ENCODE results near the gene USP6NL.

Gene USP6NL

GRCh38 chr10:11472158-11472753 lies 139.2 kb downstream of the USP6NL start:
- H3K27me3 ChIP-seq (ENCODE audit: low read depth, low read length), result no peaks in the 10 kb centered on the region

GRCh38 chr10:11469575-11470391 lies 141.7 kb downstream of the USP6NL start:
- Histone ChIP-seq H3K27ac (ENCODE audit: low read length) (no peak overlapping the region), H3K4me1 (ENCODE audit: control insufficient read depth in 1 of 2, insufficient read depth in 2 of 2, low read length in 2 of 2) (no peaks in the 10 kb centered on the region), H3K4me3 (ENCODE audit: low read depth in 1 of 2, low read length in 2 of 2) (no peak overlapping the region), H3K27me3 (ENCODE audit: low read depth, low read length) (no peaks in the 10 kb centered on the region), H3K9me3 (ENCODE audit: control insufficient read depth in 1 of 2, low read length in 2 of 2) (no peaks in the 10 kb centered on the region), H3K36me3 (ENCODE audit: control insufficient read depth in 1 of 2, insufficient read depth in 2 of 2, low read length in 2 of 2) (peaks cover 0 to 3% of the 10 kb centered on the region in 2 donors)

More at GRCh38 chr10:11472158-11472753, 139.2 kb downstream of the USP6NL start:
- Histone ChIP-seq H3K27ac (ENCODE audit: low read length) (no peak overlapping the region), H3K4me3 (ENCODE audit: low read depth in 1 of 2, low read length in 2 of 2) (no peak overlapping the region), H3K9me3 (ENCODE audit: control insufficient read depth in 1 of 2, low read length in 2 of 2) (no peaks in the 10 kb centered on the region), H3K36me3 (ENCODE audit: control insufficient read depth in 1 of 2, insufficient read depth in 2 of 2, low read length in 2 of 2) (peaks cover 0 to 3% of the 10 kb centered on the region in 2 donors), H3K4me1 (ENCODE audit: control insufficient read depth in 1 of 2, insufficient read depth in 2 of 2, low read length in 2 of 2) (peaks cover 0 to 4% of the 10 kb centered on the region in 2 donors)

DNA sequence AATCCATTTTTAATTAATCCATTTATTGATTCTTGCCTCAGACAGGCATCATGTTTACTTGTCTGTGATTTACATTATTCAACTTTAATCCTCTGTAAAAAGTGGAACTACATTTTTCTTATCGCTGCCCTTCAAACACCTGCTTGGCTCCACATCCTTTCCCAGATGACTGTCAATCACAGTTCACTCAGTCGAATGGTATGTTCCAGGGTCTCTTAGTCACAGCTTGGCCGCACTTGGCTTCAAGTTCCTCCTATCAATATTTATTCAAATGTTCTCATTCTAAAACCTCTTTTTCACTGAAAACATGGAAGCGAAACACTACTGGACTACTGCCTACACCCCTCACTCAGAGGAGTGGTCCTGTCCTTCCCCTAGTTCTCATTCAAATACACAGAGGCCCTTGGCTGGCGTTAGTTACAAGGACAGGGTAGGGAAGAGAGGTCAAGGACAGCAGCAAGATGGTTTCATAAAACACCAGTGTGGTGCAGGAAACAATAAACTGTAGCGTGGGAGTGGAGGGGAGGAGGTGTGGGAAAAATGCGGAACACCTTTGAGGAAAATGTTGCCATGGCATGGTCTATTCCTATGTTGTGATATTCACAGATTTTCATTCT lies 143.2 kb downstream of the USP6NL start:
- Histone ChIP-seq H3K4me1 (ENCODE audit: control insufficient read depth in 1 of 2, insufficient read depth in 2 of 2, low read length in 2 of 2) (no peaks in the 10 kb centered on the region), H3K9me3 (ENCODE audit: control insufficient read depth in 1 of 2, low read length in 2 of 2) (no peaks in the 10 kb centered on the region), H3K27ac (ENCODE audit: low read length) (no peak overlapping the region), H3K4me3 (ENCODE audit: low read depth in 1 of 2, low read length in 2 of 2) (no peak overlapping the region), H3K27me3 (ENCODE audit: low read depth, low read length) (no peaks in the 10 kb centered on the region), H3K36me3 (ENCODE audit: control insufficient read depth in 1 of 2, insufficient read depth in 2 of 2, low read length in 2 of 2) (peaks cover 0 to 4% of the 10 kb centered on the region in 2 donors)

DNA sequence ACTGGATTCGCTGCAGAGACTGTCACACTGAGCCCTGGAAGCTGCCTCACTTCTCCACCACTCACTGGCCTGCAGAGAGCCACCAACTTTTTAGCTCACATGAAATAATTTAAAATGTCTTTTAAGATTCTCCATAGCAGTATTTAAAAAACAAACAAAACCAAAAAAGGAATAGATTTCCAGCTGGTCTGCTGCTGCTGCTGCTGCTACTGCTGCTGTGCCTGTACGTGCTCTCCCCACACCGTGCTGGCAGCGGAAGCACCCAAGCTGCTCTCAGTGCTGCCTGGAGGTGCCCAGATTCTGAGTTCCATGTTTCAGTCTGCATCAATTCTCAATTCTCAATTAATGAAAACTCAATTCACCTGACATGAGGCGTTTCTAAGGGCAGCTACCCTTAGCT lies 146.0 kb downstream of the USP6NL start:
- H3K27me3 ChIP-seq (ENCODE audit: low read depth, low read length), result no peaks in the 10 kb centered on the region
- H3K27ac ChIP-seq (ENCODE audit: low read length), result no peak overlapping the region
- no peaks in the 10 kb centered on the region for H3K4me1 ChIP-seq (ENCODE audit: control insufficient read depth in 1 of 2, insufficient read depth in 2 of 2, low read length in 2 of 2)
- H3K9me3 ChIP-seq (ENCODE audit: control insufficient read depth in 1 of 2, low read length in 2 of 2), result no peaks in the 10 kb centered on the region
- peaks cover 9 to 21% of the 10 kb centered on the region in 2 donors for H3K36me3 ChIP-seq (ENCODE audit: control insufficient read depth in 1 of 2, insufficient read depth in 2 of 2, low read length in 2 of 2)
- no peak overlapping the region for H3K4me3 ChIP-seq (ENCODE audit: low read depth in 1 of 2, low read length in 2 of 2)

- Histone ChIP-seq H3K27me3 (ENCODE audit: low read depth, low read length) (no peaks in the 10 kb centered on the region), H3K27ac (ENCODE audit: low read length) (no peak overlapping the region), H3K9me3 (ENCODE audit: control insufficient read depth in 1 of 2, low read length in 2 of 2) (no peaks in the 10 kb centered on the region), H3K4me3 (ENCODE audit: low read depth in 1 of 2, low read length in 2 of 2) (no peak overlapping the region), H3K36me3 (ENCODE audit: control insufficient read depth in 1 of 2, insufficient read depth in 2 of 2, low read length in 2 of 2) (peaks cover 9 to 21% of the 10 kb centered on the region in 2 donors), H3K4me1 (ENCODE audit: control insufficient read depth in 1 of 2, insufficient read depth in 2 of 2, low read length in 2 of 2) (no peaks in the 10 kb centered on the region)
Observed at GRCh38 chr10:11463111-11463510, 148.3 kb downstream of the USP6NL start.

- Histone ChIP-seq H3K9me3 (ENCODE audit: control insufficient read depth in 1 of 2, low read length in 2 of 2) (no peaks in the 10 kb centered on the region), H3K27me3 (ENCODE audit: low read depth, low read length) (no peaks in the 10 kb centered on the region), H3K4me3 (ENCODE audit: low read depth in 1 of 2, low read length in 2 of 2) (no peak overlapping the region), H3K4me1 (ENCODE audit: control insufficient read depth in 1 of 2, insufficient read depth in 2 of 2, low read length in 2 of 2) (no peaks in the 10 kb centered on the region), H3K36me3 (ENCODE audit: control insufficient read depth in 1 of 2, insufficient read depth in 2 of 2, low read length in 2 of 2) (peaks cover 9 to 21% of the 10 kb centered on the region in 2 donors), H3K27ac (ENCODE audit: low read length) (no peak overlapping the region)
Observed at GRCh38 chr10:11462071-11462470, 149.4 kb downstream of the USP6NL start.

DNA sequence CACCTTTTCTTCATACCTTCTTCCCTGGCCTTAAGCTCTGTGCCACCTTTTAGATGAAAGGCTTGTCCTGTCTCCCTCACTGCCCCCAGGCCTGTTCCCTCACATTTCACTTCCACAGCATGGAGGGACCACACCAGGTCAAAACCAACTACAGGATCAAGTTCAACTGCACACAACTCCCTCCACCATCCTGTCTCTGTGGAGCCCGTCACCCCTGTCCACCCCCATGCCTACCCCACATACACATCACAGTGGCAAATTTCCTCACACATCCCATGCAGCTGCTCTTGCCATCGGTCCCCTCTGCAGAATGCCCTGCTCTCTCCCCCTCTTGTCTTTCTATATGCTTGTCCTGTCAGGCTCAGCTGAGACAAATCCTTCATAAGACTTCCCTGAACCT lies 154.1 kb downstream of the USP6NL start:
- Histone ChIP-seq H3K4me1 (ENCODE audit: control insufficient read depth in 1 of 2, insufficient read depth in 2 of 2, low read length in 2 of 2) (no peaks in the 10 kb centered on the region), H3K36me3 (ENCODE audit: control insufficient read depth in 1 of 2, insufficient read depth in 2 of 2, low read length in 2 of 2) (peaks cover 8 to 9% of the 10 kb centered on the region in 2 donors), H3K27me3 (ENCODE audit: low read depth, low read length) (no peaks in the 10 kb centered on the region), H3K4me3 (ENCODE audit: low read depth in 1 of 2, low read length in 2 of 2) (no peak overlapping the region), H3K27ac (ENCODE audit: low read length) (no peak overlapping the region), H3K9me3 (ENCODE audit: control insufficient read depth in 1 of 2, low read length in 2 of 2) (no peaks in the 10 kb centered on the region)

- no peaks in the 10 kb centered on the region for H3K36me3 ChIP-seq (ENCODE audit: control insufficient read depth in 1 of 2, insufficient read depth in 2 of 2, low read length in 2 of 2)
- H3K4me3 ChIP-seq (ENCODE audit: low read depth in 1 of 2, low read length in 2 of 2), result no peak overlapping the region
- no peak overlapping the region for H3K27ac ChIP-seq (ENCODE audit: low read length)
- no peaks in the 10 kb centered on the region for H3K27me3 ChIP-seq (ENCODE audit: low read depth, low read length)
- H3K4me1 ChIP-seq (ENCODE audit: control insufficient read depth in 1 of 2, insufficient read depth in 2 of 2, low read length in 2 of 2), result no peaks in the 10 kb centered on the region
- no peaks in the 10 kb centered on the region for H3K9me3 ChIP-seq (ENCODE audit: control insufficient read depth in 1 of 2, low read length in 2 of 2)
Observed at GRCh38 chr10:11454958-11455566, 156.4 kb downstream of the USP6NL start.

GRCh38 chr10:11454160-11454559 lies 157.3 kb downstream of the USP6NL start:
- H3K9me3 ChIP-seq (ENCODE audit: control insufficient read depth in 1 of 2, low read length in 2 of 2), result no peaks in the 10 kb centered on the region
- H3K36me3 ChIP-seq (ENCODE audit: control insufficient read depth in 1 of 2, insufficient read depth in 2 of 2, low read length in 2 of 2), result no peaks in the 10 kb centered on the region
- no peak overlapping the region for H3K4me3 ChIP-seq (ENCODE audit: low read depth in 1 of 2, low read length in 2 of 2)
- H3K27me3 ChIP-seq (ENCODE audit: low read depth, low read length), result no peaks in the 10 kb centered on the region
- no peak overlapping the region for H3K27ac ChIP-seq (ENCODE audit: low read length)
- no peaks in the 10 kb centered on the region for H3K4me1 ChIP-seq (ENCODE audit: control insufficient read depth in 1 of 2, insufficient read depth in 2 of 2, low read length in 2 of 2)

DNA sequence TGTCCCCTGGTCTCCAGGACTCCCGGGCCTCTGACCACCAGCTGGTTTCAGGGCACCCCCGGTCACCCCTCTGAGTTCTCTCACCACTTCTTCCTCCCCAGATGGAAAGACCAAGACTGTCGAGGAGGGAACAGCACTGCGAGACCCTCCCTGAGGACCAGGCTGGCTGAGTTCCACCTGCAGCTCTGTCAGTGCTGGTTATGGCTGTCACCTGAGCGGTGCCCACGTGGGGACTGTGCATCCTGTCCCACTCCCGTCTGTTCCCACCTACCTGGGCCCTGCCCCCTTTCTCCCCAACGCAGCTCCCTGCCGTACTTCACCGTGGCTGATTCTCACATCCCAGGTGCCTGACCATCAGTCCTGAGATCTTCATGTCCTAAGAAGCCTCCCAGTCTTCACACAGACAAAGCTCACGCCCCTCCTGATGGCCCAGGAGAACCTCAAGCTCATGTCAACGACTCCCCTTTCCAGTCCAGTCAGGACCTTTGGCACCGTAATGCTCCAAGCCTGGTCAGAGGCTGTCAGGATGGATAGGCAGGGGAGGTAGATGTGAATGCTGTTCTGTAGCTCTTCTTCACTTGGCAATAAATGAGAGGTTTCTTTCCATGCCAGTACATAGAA lies 159.7 kb downstream of the USP6NL start:
- Histone ChIP-seq H3K27me3 (ENCODE audit: low read depth, low read length) (no peaks in the 10 kb centered on the region), H3K4me1 (ENCODE audit: control insufficient read depth in 1 of 2, insufficient read depth in 2 of 2, low read length in 2 of 2) (no peaks in the 10 kb centered on the region), H3K9me3 (ENCODE audit: control insufficient read depth in 1 of 2, low read length in 2 of 2) (no peaks in the 10 kb centered on the region), H3K27ac (ENCODE audit: low read length) (no peak overlapping the region), H3K36me3 (ENCODE audit: control insufficient read depth in 1 of 2, insufficient read depth in 2 of 2, low read length in 2 of 2) (no peaks in the 10 kb centered on the region), H3K4me3 (ENCODE audit: low read depth in 1 of 2, low read length in 2 of 2) (no peak overlapping the region)

- H3K27ac ChIP-seq (ENCODE audit: low read length), result no peak overlapping the region
- no peaks in the 10 kb centered on the region for H3K27me3 ChIP-seq (ENCODE audit: low read depth, low read length)
- no peaks in the 10 kb centered on the region for H3K4me1 ChIP-seq (ENCODE audit: control insufficient read depth in 1 of 2, insufficient read depth in 2 of 2, low read length in 2 of 2)
- no peaks in the 10 kb centered on the region for H3K36me3 ChIP-seq (ENCODE audit: control insufficient read depth in 1 of 2, insufficient read depth in 2 of 2, low read length in 2 of 2)
- no peak overlapping the region for H3K4me3 ChIP-seq (ENCODE audit: low read depth in 1 of 2, low read length in 2 of 2)
- H3K9me3 ChIP-seq (ENCODE audit: control insufficient read depth in 1 of 2, low read length in 2 of 2), result no peaks in the 10 kb centered on the region
Observed at GRCh38 chr10:11450427-11450826, 161.0 kb downstream of the USP6NL start.
